Islet of Langerhans (tissue), 1 donor: Measurements from ENCODE around the gene B3GALNT2.
"Not testable (repeated sequence)": the region's sequence is repeated elsewhere in the genome, so short reads cannot be mapped to it uniquely, and the experiment has no call there.

Experiments
- FAIRE-seq: peaks from one replicate; lab custom pipeline; 2011; peaks lifted over from hg19 to GRCh38; lab: Jason Lieb, UNC

Gene B3GALNT2

GRCh38 chr1:235503403-235504121, 690 bp downstream of the B3GALNT2 start:
- FAIRE-seq, result no peak

- no peak for FAIRE-seq
These were observed 1.4 kb downstream of the B3GALNT2 start for GRCh38 chr1:235502601-235503402.

- no peak for FAIRE-seq
These were observed 3.2 kb downstream of the B3GALNT2 start for GRCh38 chr1:235500971-235501540.

- no peak for FAIRE-seq
These were observed 8.7 kb downstream of the B3GALNT2 start for GRCh38 chr1:235495551-235495950.

- no peak for FAIRE-seq
These were observed 9.2 kb downstream of the B3GALNT2 start for GRCh38 chr1:235495030-235495429.

- FAIRE-seq, result no peak
These were observed 9.7 kb downstream of the B3GALNT2 start for GRCh38 chr1:235494531-235494930.

- no peak for FAIRE-seq
These were observed 12.6 kb downstream of the B3GALNT2 start for GRCh38 chr1:235491644-235492043.

- FAIRE-seq, result peak; percentile 74
These were observed 17.9 kb downstream of the B3GALNT2 start for GRCh38 chr1:235486321-235486720.

- no peak for FAIRE-seq
These were observed 18.7 kb downstream of the B3GALNT2 start for GRCh38 chr1:235485558-235485957.

GRCh38 chr1:235483090-235483489, 21.2 kb downstream of the B3GALNT2 start:
- FAIRE-seq, result no peak

GRCh38 chr1:235473806-235474205, 30.4 kb downstream of the B3GALNT2 start:
- no peak for FAIRE-seq

- FAIRE-seq, result no peak
These were observed 33.4 kb downstream of the B3GALNT2 start for GRCh38 chr1:235470741-235471439.

GRCh38 chr1:235469897-235470296, 34.4 kb downstream of the B3GALNT2 start:
- FAIRE-seq, result not testable (repeated sequence)

GRCh38 chr1:235468970-235469369, 35.3 kb downstream of the B3GALNT2 start:
- peak; percentile 30 for FAIRE-seq

- no peak for FAIRE-seq
These were observed 36.2 kb downstream of the B3GALNT2 start for GRCh38 chr1:235468004-235468403.

GRCh38 chr1:235465066-235465465, 39.2 kb downstream of the B3GALNT2 start:
- FAIRE-seq, result no peak

GRCh38 chr1:235462832-235463231, 41.4 kb downstream of the B3GALNT2 start:
- FAIRE-seq, result not testable (repeated sequence)

- no peak for FAIRE-seq
These were observed 42.3 kb downstream of the B3GALNT2 start for GRCh38 chr1:235461954-235462353.

- FAIRE-seq, result no peak
These were observed 43.5 kb downstream of the B3GALNT2 start for GRCh38 chr1:235460770-235461169.

- FAIRE-seq, result not testable (repeated sequence)
These were observed 46.4 kb downstream of the B3GALNT2 start for GRCh38 chr1:235457856-235458255.

- FAIRE-seq, result peak; percentile 51
These were observed 48.4 kb downstream of the B3GALNT2 start for GRCh38 chr1:235455823-235456222.

GRCh38 chr1:235455097-235455496, 49.2 kb downstream of the B3GALNT2 start:
- FAIRE-seq, result no peak

- no peak for FAIRE-seq
These were observed 50.2 kb downstream of the B3GALNT2 start for GRCh38 chr1:235454021-235454420.
